Common myeloid progenitor, CD34-positive (primary cell): ENCODE measurements around the gene POC1A.

Experiments used
- CTCF ChIA-PET: fragments of 350-600 bp; sonication (Branson Sonifier 250); formaldehyde crosslinking; loops from one replicate; lab custom pipeline; 2021; ENCODE audit warnings: antibody characterized with exemption; lab: Charles Lee
- POLR2A ChIA-PET: fragments of 350-600 bp; sonication (Branson Sonifier 250); formaldehyde crosslinking; loops from one replicate; lab custom pipeline; 2021; ENCODE audit warnings: antibody characterized with exemption; lab: Charles Lee
- DNase-seq, 3 donors: peaks; one replicate each; pipeline versions ENCODE4 v3.0.0 to v3.0.0-alpha.2; 2013
- H3K27ac ChIP-seq, 2 experiments: 1 replicate in 1 of 2; 2 replicates in 1 of 2; pipeline ENCODE4 v1.7.0; 2013; ENCODE audit warnings: inconsistent platforms in 2 of 2, low read length in 2 of 2, mild to moderate bottlenecking in 2 of 2, low read depth in 1 of 2, moderate library complexity in 1 of 2; ENCODE audit not compliant: severe bottlenecking in 2 of 2, insufficient read depth in 1 of 2, poor library complexity in 1 of 2
- H3K27me3 ChIP-seq, 5 experiments: replicated peaks in 2 of 5; 1 replicate in 3 of 5; 2 replicates in 2 of 5; pipeline versions ENCODE4 v1.6.1 to v1.7.0; 2013; ENCODE audit warnings: low read length in 4 of 5, mild to moderate bottlenecking in 2 of 5, moderate library complexity in 2 of 5, inconsistent platforms in 1 of 5; ENCODE audit not compliant: insufficient read depth in 5 of 5, control insufficient read depth in 4 of 5
- H3K36me3 ChIP-seq, 4 experiments: 1 replicate in 2 of 4; 2 replicates in 2 of 4; pipeline versions ENCODE4 v1.6.1 to v1.7.0; 2013; ENCODE audit warnings: low read length in 3 of 4, control low read depth in 1 of 4, mild to moderate bottlenecking in 1 of 4; ENCODE audit not compliant: control insufficient read depth in 4 of 4, insufficient read depth in 4 of 4
- H3K4me1 ChIP-seq, 4 experiments: 1 replicate in 3 of 4; 2 replicates in 1 of 4; pipeline versions ENCODE4 v1.6.1 to v1.7.1; 2013; ENCODE audit warnings: low read length in 3 of 4, mild to moderate bottlenecking in 3 of 4, control low read depth in 1 of 4, inconsistent platforms in 1 of 4, moderate library complexity in 1 of 4; ENCODE audit not compliant: control insufficient read depth in 4 of 4, insufficient read depth in 4 of 4; ENCODE audit errors: control extremely low read depth in 1 of 4
- H3K4me3 ChIP-seq, 7 experiments: 1 replicate in 4 of 7; 2 replicates in 3 of 7; pipeline versions ENCODE4 v1.5.1 to v1.7.0; 2013; ENCODE audit warnings: mild to moderate bottlenecking in 7 of 7, low read length in 6 of 7, moderate library complexity in 6 of 7, inconsistent platforms in 2 of 7, low read depth in 2 of 7, control low read depth in 1 of 7; ENCODE audit not compliant: insufficient read depth in 4 of 7, control insufficient read depth in 1 of 7; ENCODE audit errors: extremely low read depth in 1 of 7
- H3K9me3 ChIP-seq, 5 experiments: 1 replicate in 4 of 5; 2 replicates in 1 of 5; pipeline versions ENCODE4 v1.6.1 to v1.7.1; 2013; ENCODE audit warnings: low read length in 4 of 5, mild to moderate bottlenecking in 2 of 5, inconsistent platforms in 1 of 5, low read depth in 1 of 5, moderate library complexity in 1 of 5; ENCODE audit not compliant: control insufficient read depth in 4 of 5, insufficient read depth in 2 of 5; ENCODE audit errors: control extremely low read depth in 1 of 5
- WGBS: methylation state at CpG from one replicate; pipeline ENCODE4 v1.1.5; 2013; ENCODE audit not compliant: insufficient coverage; 5-methylcytosine and 5-hydroxymethylcytosine counted together

The POC1A gene

GRCh38 chr3:52108302-52109232, 45.7 kb downstream of the POC1A start:
- CTCF ChIA-PET: interaction anchor here (0.6 to 2.7 kb wide), 13 partner anchors 8 to 108 kb away, joined by 3 to 11 read pairs (median 4); no protein-coding TSS in a partner anchor
- Histone ChIP-seq H3K4me1 (peaks cover 13 to 31% (median 24%) of the 10 kb centered on the region in 4 experiments), H3K27ac (peak overlapping the region in 1 of 2 experiments; percentile 6), H3K4me3 (no peak overlapping the region), H3K27me3 (no peaks in the 10 kb centered on the region), H3K9me3 (no peaks in the 10 kb centered on the region), H3K36me3 (peaks cover 0 to 38% (median 10%) of the 10 kb centered on the region in 4 experiments)
- peak in 2 of 3 donors; percentile 45 to 69 for DNase-seq
- POLR2A ChIA-PET: interaction anchor here (0.8 kb wide), 1 partner anchor 23 kb away, joined by 3 read pairs; no protein-coding TSS in a partner anchor
- WGBS: 56% methylated on average over 17 of the region's 20 CpGs

DNA sequence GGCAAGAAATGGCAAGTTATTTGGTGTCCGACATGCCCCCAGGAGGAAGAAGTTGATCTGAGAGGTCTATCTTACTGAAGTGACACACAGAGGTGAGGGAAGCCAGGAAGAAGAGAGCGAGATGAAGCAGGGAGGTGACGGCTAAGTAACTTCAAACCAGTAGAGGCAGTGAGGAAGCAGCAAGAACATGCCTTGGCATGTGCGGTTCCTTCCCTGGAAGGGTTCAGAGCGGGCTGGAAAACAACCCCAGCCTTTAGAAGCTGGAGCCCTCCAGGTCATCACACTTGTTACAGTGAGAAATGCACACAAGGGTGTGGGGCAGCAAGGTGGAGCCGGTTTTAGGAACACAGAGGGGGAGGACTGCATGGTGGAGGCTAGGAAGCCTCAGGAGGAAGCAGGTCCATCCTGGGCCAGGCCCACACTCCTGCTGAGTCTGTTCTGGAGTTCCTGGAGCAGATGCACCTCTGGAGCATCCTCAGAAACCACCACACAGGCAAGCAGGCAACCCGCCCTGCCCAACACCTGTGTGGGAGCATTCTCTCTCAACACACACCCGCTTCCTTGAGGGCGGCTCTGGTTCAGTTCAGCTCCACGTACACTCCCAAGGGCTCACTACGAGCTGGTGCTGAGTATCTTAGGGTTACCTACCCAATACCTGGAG, 47.1 kb downstream of the POC1A start:
- no peak for DNase-seq
- Histone ChIP-seq H3K4me3 (no peak overlapping the region), H3K9me3 (peaks cover 0 to 5% (median 0%) of the 10 kb centered on the region in 5 experiments), H3K4me1 (peaks cover 13 to 31% (median 24%) of the 10 kb centered on the region in 4 experiments), H3K36me3 (peaks cover 0 to 39% (median 10%) of the 10 kb centered on the region in 4 experiments), H3K27ac (no peak overlapping the region), H3K27me3 (no peaks in the 10 kb centered on the region)
- WGBS: 96% methylated on average over 7 of the region's 11 CpGs
- ChIA-PET CTCF (interaction anchor here (0.6 to 1.5 kb wide), 2 partner anchors 10 to 106 kb away, joined by 3 read pairs; no protein-coding TSS in a partner anchor), POLR2A (no interaction called here)

DNA sequence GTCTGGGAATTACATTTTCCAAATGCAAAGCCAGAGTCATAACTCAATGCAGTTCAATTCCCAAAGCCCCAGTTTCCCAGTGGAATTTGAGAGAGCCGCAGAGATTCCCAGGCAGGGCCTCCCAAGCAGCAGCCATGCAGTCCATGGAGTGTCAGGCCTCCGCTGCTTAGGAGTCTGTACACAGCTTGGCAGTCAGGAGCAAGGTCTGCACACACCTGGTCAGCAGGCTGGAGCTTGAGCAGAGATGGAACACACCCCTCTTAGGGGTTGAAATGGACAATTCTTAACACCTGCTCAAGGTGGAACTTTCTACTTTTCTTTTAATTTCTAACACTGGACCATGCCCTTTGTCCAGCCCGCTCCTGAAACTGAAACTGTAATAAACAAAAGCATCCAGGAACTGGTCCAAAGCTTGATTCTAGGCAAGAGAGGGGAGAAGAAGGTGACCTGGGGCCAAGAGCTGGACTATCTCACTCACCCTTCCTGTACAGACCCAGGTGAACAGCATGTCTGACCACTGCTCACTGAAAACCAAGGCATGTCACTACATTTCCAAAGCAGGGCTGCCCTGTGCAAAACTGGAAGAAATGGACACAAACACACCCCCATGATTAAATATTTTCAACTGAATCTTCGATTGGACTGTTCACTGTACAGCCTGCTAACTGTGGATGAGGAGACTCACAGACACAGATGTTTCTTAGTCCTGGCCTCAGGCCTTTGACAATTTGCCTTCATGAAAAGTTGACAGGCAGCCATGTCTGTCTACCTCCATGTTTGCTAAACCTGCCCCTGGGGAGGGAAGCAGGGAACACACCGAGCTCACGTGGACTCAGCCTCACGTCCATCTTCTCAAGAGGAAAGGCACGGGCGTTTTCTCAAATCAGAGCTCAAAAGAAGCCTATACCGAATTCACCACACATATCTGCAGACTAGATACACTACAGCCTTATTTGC, 49.3 kb downstream of the POC1A start:
- no peak overlapping the region for H3K4me3 ChIP-seq
- H3K27ac ChIP-seq: no peak overlapping the region
- peaks cover 8 to 20% (median 17%) of the 10 kb centered on the region in 4 experiments for H3K4me1 ChIP-seq
- H3K9me3 ChIP-seq: peaks cover 0 to 15% (median 0%) of the 10 kb centered on the region in 5 experiments
- POLR2A ChIA-PET: no interaction called here
- 98% methylated on average over 9 of the region's 10 CpGs for WGBS
- CTCF ChIA-PET: interaction anchor here (0.8 to 1.5 kb wide), 3 partner anchors 15 to 107 kb away, joined by 3 to 5 read pairs (median 4); no protein-coding TSS in a partner anchor
- no peaks in the 10 kb centered on the region for H3K27me3 ChIP-seq
- no peak for DNase-seq
- peaks cover 0 to 39% (median 12%) of the 10 kb centered on the region in 4 experiments for H3K36me3 ChIP-seq

DNA sequence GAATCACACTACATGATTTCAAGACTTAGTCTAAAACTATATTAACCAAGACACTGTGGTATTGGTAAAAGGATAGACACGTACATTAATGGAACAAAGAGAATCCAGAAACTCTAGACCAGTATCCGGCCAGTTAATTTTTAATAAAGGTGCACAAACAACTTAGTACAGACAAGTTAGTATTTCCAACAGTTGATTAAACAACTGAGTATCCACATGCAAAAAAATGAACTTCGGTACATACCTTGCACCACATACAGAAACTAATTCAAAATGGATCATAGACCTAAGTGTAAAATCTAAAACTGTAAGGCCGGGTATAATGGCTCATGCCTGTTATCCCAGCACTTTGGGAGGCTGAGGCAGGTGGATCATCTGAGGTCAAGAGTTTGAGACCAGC, 51.3 kb downstream of the POC1A start:
- ChIA-PET CTCF (no interaction called here), POLR2A (no interaction called here)

GRCh38 chr3:52099001-52099401, 55.2 kb downstream of the POC1A start:
- Histone ChIP-seq H3K27ac (no peak overlapping the region), H3K27me3 (no peaks in the 10 kb centered on the region), H3K4me3 (no peak overlapping the region), H3K36me3 (peaks cover 2 to 47% (median 16%) of the 10 kb centered on the region in 4 experiments), H3K4me1 (peaks cover 0 to 5% (median 0%) of the 10 kb centered on the region in 4 experiments), H3K9me3 (peaks cover 0 to 15% (median 0%) of the 10 kb centered on the region in 5 experiments)
- no peak for DNase-seq
- ChIA-PET POLR2A (no interaction called here), CTCF (interaction anchor here (0.6 to 3.0 kb wide), 3 partner anchors 10 to 101 kb away, joined by 3 to 16 read pairs (median 4); no protein-coding TSS in a partner anchor)
- WGBS: 87% methylated on average over 3 of the region's 3 CpGs

More for the DNA sequence above, 51.3 kb downstream of the POC1A start:
- 100% methylated on average over 1 of the region's 4 CpGs for WGBS
- peaks cover 0 to 41% (median 13%) of the 10 kb centered on the region in 4 experiments for H3K36me3 ChIP-seq
- DNase-seq: no peak
- H3K4me3 ChIP-seq: no peak overlapping the region
- H3K27me3 ChIP-seq: no peaks in the 10 kb centered on the region
- no peak overlapping the region for H3K27ac ChIP-seq
- peaks cover 0 to 15% (median 0%) of the 10 kb centered on the region in 5 experiments for H3K9me3 ChIP-seq
- H3K4me1 ChIP-seq: peaks cover 0 to 5% (median under 1%) of the 10 kb centered on the region in 4 experiments
